SK-N-SH (cell line): Measurements from ENCODE around the gene SLC36A2. TPM values are rescaled to one million over a fixed set of nuclear protein-coding genes. Genes with fewer than 3 reads are reported as not detected.

Experiments
- CTCF ChIA-PET: fragments of 300-600, 350-600 bp; formaldehyde crosslinking; extraction: SDS; loops from one replicate; lab custom pipeline; 2021; lab: Yijun Ruan, JAX
- POLR2A ChIA-PET: fragments of 350-600 bp; sonication (Branson Sonifier 250); formaldehyde crosslinking; extraction: SDS; loops from one replicate; lab custom pipeline; 2020; ENCODE audit warnings: antibody characterized with exemption, inconsistent platforms; lab: Yijun Ruan, JAX
- DNase-seq: peaks from one replicate; pipeline ENCODE4 v3.0.0; 2012
- H2AFZ ChIP-seq: fragments of 200-600 bp; sonication (generic); 2 replicates; pipeline ENCODE4 v1.8.1; 2016; ENCODE audit warnings: antibody characterized with exemption, mild to moderate bottlenecking, low read depth
- H3F3A ChIP-seq: fragments of 200-600 bp; sonication (generic); replicated peaks from 2 replicates; pipeline ENCODE3; 2016; ENCODE audit warnings: antibody characterized with exemption, mild to moderate bottlenecking; ENCODE audit not compliant: insufficient read depth
- H3K27ac ChIP-seq, 2 experiments: fragments of 200-500 bp in 1 of 2; fragments of 200-600 bp in 1 of 2; sonication (Bioruptor generic) in 1 of 2; sonication (generic), shearing (Covaris generic) in 1 of 2; 2 replicates each; pipeline versions ENCODE4 v1.5.1 to v1.6.1; 2014 to 2016; ENCODE audit warnings: low read depth in 2 of 2, inconsistent platforms in 1 of 2, low read length in 1 of 2, mild to moderate bottlenecking in 1 of 2, mixed read lengths in 1 of 2
- H3K27me3 ChIP-seq: fragments of 200-600 bp; sonication (generic), shearing (Covaris generic); 2 replicates; pipeline ENCODE4 v1.6.1; 2016; ENCODE audit warnings: mixed run types; ENCODE audit not compliant: insufficient read depth
- H3K36me3 ChIP-seq, 2 experiments: fragments of 200-500 bp in 1 of 2; fragments of 200-600 bp in 1 of 2; sonication (Bioruptor generic) in 1 of 2; sonication (generic) in 1 of 2; replicated peaks in 1 of 2; 2 replicates each; pipeline versions ENCODE3 to v1.5.1; 2014 to 2016; ENCODE audit warnings: low read length in 1 of 2, mild to moderate bottlenecking in 1 of 2; ENCODE audit not compliant: insufficient read depth in 2 of 2, control insufficient read depth in 1 of 2
- H3K4me1 ChIP-seq, 2 experiments: fragments of 200-500 bp in 1 of 2; fragments of 200-600 bp in 1 of 2; sonication (Bioruptor generic) in 1 of 2; sonication (generic), shearing (Covaris generic) in 1 of 2; 2 replicates each; pipeline versions ENCODE4 v1.5.1 to v1.6.1; 2014 to 2016; ENCODE audit warnings: low read depth in 1 of 2, low read length in 1 of 2, mixed run types in 1 of 2; ENCODE audit not compliant: insufficient read depth in 2 of 2, control insufficient read depth in 1 of 2
- H3K4me2 ChIP-seq: fragments of 200-600 bp; sonication (generic), shearing (Covaris generic); 2 replicates; pipeline ENCODE4 v1.6.1; 2017; ENCODE audit warnings: mixed run types
- H3K4me3 ChIP-seq, 2 experiments: fragments of 200-500 bp in 1 of 2; fragments of 200-600 bp in 1 of 2; sonication (Bioruptor generic) in 1 of 2; sonication (generic), shearing (Covaris generic) in 1 of 2; 2 replicates each; pipeline versions ENCODE4 v1.5.1 to v1.8.1; 2014 to 2016; ENCODE audit warnings: low read depth in 2 of 2, inconsistent platforms in 1 of 2, low read length in 1 of 2, mild to moderate bottlenecking in 1 of 2, mixed read lengths in 1 of 2, moderate library complexity in 1 of 2
- H3K79me2 ChIP-seq: fragments of 200-600 bp; sonication (generic); 2 replicates; pipeline ENCODE4 v1.8.1; 2017; ENCODE audit warnings: mild to moderate bottlenecking; ENCODE audit not compliant: insufficient read depth
- H3K9ac ChIP-seq: fragments of 200-600 bp; sonication (generic); 2 replicates; pipeline ENCODE4 v1.6.1; 2017; ENCODE audit warnings: mixed run types
- H3K9me2 ChIP-seq: fragments of 200-600 bp; sonication (generic); 2 replicates; pipeline ENCODE4 v1.6.1; 2017; ENCODE audit warnings: mixed run types
- H3K9me3 ChIP-seq: fragments of 200-600 bp; sonication (generic); 2 replicates; pipeline ENCODE4 v1.6.1; 2017; ENCODE audit warnings: mixed run types, mild to moderate bottlenecking, moderate library complexity
- H4K20me1 ChIP-seq: fragments of 200-600 bp; sonication (generic); 2 replicates; pipeline ENCODE4 v1.6.1; 2017; ENCODE audit warnings: mild to moderate bottlenecking, mixed run types; ENCODE audit not compliant: insufficient read depth
- ELF1 ChIP-seq: IDR thresholded peaks from 2 replicates; pipeline ENCODE4 v1.4.0; 2012
- EZH2phosphoT487 ChIP-seq: fragments of 200-600 bp; sonication (generic); IDR thresholded peaks from 2 replicates; pipeline ENCODE4 v1.6.1; 2017; ENCODE audit warnings: low read depth, mixed run types, mild to moderate bottlenecking, antibody characterized with exemption, moderate library complexity, borderline replicate concordance
- FOXJ3 ChIP-seq: sonication (generic); formaldehyde crosslinking; IDR thresholded peaks from 2 replicates; pipeline ENCODE4 v1.5.1; 2020; ENCODE audit warnings: mild to moderate bottlenecking, missing genetic modification reagents
- FOXM1 ChIP-seq: IDR thresholded peaks from 2 replicates; pipeline ENCODE4 v1.4.0; 2012; ENCODE audit warnings: low read depth, mild to moderate bottlenecking
- GABPA ChIP-seq: IDR thresholded peaks from 2 replicates; pipeline ENCODE4 v1.4.0; 2012; ENCODE audit warnings: low read depth, mild to moderate bottlenecking
- RAD21 ChIP-seq: IDR thresholded peaks from 2 replicates; pipeline ENCODE4 v1.6.1; 2012; ENCODE audit warnings: mild to moderate bottlenecking, low read length
- RCOR1 ChIP-seq: fragments of 150-350 bp; IDR thresholded peaks from 2 replicates; pipeline ENCODE4 v1.6.1; 2017; ENCODE audit warnings: antibody characterized with exemption, low read length
- RFX5 ChIP-seq: IDR thresholded peaks from 2 replicates; pipeline ENCODE4 v1.6.1; 2012; ENCODE audit warnings: mild to moderate bottlenecking, improper control_type of control experiment, low read length
- RXRA ChIP-seq: IDR thresholded peaks from 2 replicates; pipeline ENCODE4 v1.4.0; 2012; ENCODE audit warnings: low read depth, mild to moderate bottlenecking, borderline replicate concordance
- TAF1 ChIP-seq: IDR thresholded peaks from 2 replicates; pipeline ENCODE4 v1.6.1; 2012; ENCODE audit warnings: low read depth, mild to moderate bottlenecking, low read length, moderate library complexity, borderline replicate concordance
- TCF12 ChIP-seq: IDR thresholded peaks from 2 replicates; pipeline ENCODE4 v1.4.0; 2012
- WGBS: methylation state at CpG from one replicate; pipeline ENCODE4 v1.1.6; 2017; ENCODE audit warnings: low lambda C conversion rate; 5-methylcytosine and 5-hydroxymethylcytosine counted together
- polyA plus RNA-seq, 3 experiments: library from polyadenylated mRNA; depleted of rRNA; stranded (reverse); fragments of >200 nt; gene quantifications; 2 replicates each; pipeline ENCODE4 v1.2.3, GENCODE V29; 2012
- TF ChIP-seq, protein P1 (sequence below): IDR thresholded peaks from 2 replicates; pipeline ENCODE4; 2012
- TF ChIP-seq, protein P2 (sequence below): fragments of 200-600 bp; sonication (generic); IDR thresholded peaks from 2 replicates; pipeline ENCODE4 v1.6.1; 2017; ENCODE audit warnings: antibody characterized with exemption, mild to moderate bottlenecking, moderate library complexity
- TF ChIP-seq, protein P3 (sequence below): IDR thresholded peaks from 2 replicates; pipeline ENCODE4 v1.6.1; 2012; ENCODE audit warnings: mild to moderate bottlenecking, low read depth, low read length, moderate library complexity
- TF ChIP-seq, protein P4 (sequence below): IDR thresholded peaks from 2 replicates; pipeline ENCODE4 v1.4.0; 2012; ENCODE audit warnings: low read depth
- TF ChIP-seq, protein P5 (sequence below): IDR thresholded peaks from 2 replicates; pipeline ENCODE4 v1.4.0; 2012; ENCODE audit warnings: low read depth, borderline replicate concordance

The SLC36A2 gene
- polyA plus RNA-seq, 1 of the 3 experiments (the other 2 are of a cell fraction), result not detected

DNA sequence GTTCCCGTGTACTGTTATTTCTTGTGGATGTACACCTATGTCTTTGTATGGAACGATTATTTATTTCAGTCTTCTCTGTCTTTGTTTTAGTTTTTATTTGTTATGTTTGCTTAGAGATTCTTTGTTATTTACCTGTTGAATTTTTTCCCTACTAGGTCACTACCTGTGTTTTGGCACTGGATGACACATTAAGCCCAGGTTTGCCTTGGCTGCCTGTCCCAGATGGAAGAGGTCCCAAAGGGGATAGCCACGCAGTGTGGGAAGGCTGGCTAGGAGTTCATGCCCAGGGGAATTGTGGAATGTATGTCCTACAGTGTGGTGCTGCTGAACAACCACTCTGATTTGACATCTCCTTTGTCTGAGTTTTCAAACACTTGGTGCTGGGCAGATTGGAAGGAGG, 15.6 kb upstream of the SLC36A2 start:
- no peaks in the 10 kb centered on the region for H3K4me1 ChIP-seq
- H3K27me3 ChIP-seq, result no peaks in the 10 kb centered on the region
- no peak for TF ChIP-seq RFX5
- H2AFZ ChIP-seq, result no peak overlapping the region
- no peaks in the 10 kb centered on the region for H3F3A ChIP-seq
- no peak overlapping the region for H3K9ac ChIP-seq
- DNase-seq, result no peak
- no peaks in the 10 kb centered on the region for H3K36me3 ChIP-seq
- no peaks in the 10 kb centered on the region for H3K9me2 ChIP-seq
- H4K20me1 ChIP-seq, result no peaks in the 10 kb centered on the region
- POLR2A ChIA-PET, result no interaction called here
- H3K27ac ChIP-seq, result no peak overlapping the region
- no peak overlapping the region for H3K4me2 ChIP-seq
- no peak overlapping the region for H3K4me3 ChIP-seq
- 10% methylated on average over 3 of the region's 3 CpGs for WGBS
- no peaks in the 10 kb centered on the region for H3K79me2 ChIP-seq
- no peaks in the 10 kb centered on the region for H3K9me3 ChIP-seq
- CTCF ChIA-PET, result interaction anchor here (1.0 kb wide), 1 partner anchor 47 kb away, joined by 3 read pairs; no protein-coding TSS in a partner anchor

DNA sequence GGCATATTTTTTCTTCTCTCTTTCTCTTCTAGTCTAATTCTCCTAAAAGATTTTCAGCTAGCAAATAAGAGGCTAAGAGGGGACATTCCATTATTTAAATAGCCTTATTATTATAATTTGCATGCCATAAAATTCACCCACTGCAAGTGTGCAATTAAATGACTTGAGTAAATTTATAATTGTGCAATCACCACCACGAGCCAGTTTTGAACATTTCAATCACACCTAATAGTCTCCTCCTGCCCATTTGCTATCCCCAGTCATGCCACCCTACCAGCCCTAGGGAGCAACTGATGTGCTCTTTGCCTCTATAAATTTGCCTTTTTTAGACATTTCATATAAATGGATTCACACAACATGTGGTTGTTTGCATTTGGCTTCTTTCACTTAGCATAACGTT, 12.0 kb upstream of the SLC36A2 start:
- Histone ChIP-seq H2AFZ (no peak overlapping the region), H3K4me3 (no peak overlapping the region), H3F3A (no peaks in the 10 kb centered on the region), H3K36me3 (no peaks in the 10 kb centered on the region), H3K9me3 (no peaks in the 10 kb centered on the region), H3K9ac (no peak overlapping the region), H3K4me2 (no peak overlapping the region), H3K27me3 (no peaks in the 10 kb centered on the region), H3K9me2 (no peaks in the 10 kb centered on the region), H3K79me2 (no peaks in the 10 kb centered on the region), H3K27ac (no peak overlapping the region), H3K4me1 (no peaks in the 10 kb centered on the region), H4K20me1 (no peaks in the 10 kb centered on the region)
- DNase-seq, result no peak
- ChIA-PET POLR2A (no interaction called here), CTCF (interaction anchor here (1.2 to 1.5 kb wide), 2 partner anchors 43 to 164 kb away, joined by 3 to 4 read pairs; no protein-coding TSS in a partner anchor)
- TF ChIP-seq EZH2phosphoT487 (no peak), FOXM1 (no peak), GABPA (no peak), RXRA (no peak), RCOR1 (no peak), RAD21 (no peak), TAF1 (no peak), ELF1 (no peak), TCF12 (no peak), FOXJ3 (CRISPR knock-in tag) (no peak)
- TF ChIP-seq, protein P1, sequence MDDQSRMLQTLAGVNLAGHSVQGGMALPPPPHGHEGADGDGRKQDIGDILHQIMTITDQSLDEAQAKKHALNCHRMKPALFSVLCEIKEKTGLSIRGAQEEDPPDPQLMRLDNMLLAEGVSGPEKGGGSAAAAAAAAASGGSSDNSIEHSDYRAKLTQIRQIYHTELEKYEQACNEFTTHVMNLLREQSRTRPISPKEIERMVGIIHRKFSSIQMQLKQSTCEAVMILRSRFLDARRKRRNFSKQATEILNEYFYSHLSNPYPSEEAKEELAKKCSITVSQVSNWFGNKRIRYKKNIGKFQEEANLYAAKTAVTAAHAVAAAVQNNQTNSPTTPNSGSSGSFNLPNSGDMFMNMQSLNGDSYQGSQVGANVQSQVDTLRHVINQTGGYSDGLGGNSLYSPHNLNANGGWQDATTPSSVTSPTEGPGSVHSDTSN, result no peak
- TF ChIP-seq, protein P2, sequence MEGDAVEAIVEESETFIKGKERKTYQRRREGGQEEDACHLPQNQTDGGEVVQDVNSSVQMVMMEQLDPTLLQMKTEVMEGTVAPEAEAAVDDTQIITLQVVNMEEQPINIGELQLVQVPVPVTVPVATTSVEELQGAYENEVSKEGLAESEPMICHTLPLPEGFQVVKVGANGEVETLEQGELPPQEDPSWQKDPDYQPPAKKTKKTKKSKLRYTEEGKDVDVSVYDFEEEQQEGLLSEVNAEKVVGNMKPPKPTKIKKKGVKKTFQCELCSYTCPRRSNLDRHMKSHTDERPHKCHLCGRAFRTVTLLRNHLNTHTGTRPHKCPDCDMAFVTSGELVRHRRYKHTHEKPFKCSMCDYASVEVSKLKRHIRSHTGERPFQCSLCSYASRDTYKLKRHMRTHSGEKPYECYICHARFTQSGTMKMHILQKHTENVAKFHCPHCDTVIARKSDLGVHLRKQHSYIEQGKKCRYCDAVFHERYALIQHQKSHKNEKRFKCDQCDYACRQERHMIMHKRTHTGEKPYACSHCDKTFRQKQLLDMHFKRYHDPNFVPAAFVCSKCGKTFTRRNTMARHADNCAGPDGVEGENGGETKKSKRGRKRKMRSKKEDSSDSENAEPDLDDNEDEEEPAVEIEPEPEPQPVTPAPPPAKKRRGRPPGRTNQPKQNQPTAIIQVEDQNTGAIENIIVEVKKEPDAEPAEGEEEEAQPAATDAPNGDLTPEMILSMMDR, result no peak
- TF ChIP-seq, protein P3, sequence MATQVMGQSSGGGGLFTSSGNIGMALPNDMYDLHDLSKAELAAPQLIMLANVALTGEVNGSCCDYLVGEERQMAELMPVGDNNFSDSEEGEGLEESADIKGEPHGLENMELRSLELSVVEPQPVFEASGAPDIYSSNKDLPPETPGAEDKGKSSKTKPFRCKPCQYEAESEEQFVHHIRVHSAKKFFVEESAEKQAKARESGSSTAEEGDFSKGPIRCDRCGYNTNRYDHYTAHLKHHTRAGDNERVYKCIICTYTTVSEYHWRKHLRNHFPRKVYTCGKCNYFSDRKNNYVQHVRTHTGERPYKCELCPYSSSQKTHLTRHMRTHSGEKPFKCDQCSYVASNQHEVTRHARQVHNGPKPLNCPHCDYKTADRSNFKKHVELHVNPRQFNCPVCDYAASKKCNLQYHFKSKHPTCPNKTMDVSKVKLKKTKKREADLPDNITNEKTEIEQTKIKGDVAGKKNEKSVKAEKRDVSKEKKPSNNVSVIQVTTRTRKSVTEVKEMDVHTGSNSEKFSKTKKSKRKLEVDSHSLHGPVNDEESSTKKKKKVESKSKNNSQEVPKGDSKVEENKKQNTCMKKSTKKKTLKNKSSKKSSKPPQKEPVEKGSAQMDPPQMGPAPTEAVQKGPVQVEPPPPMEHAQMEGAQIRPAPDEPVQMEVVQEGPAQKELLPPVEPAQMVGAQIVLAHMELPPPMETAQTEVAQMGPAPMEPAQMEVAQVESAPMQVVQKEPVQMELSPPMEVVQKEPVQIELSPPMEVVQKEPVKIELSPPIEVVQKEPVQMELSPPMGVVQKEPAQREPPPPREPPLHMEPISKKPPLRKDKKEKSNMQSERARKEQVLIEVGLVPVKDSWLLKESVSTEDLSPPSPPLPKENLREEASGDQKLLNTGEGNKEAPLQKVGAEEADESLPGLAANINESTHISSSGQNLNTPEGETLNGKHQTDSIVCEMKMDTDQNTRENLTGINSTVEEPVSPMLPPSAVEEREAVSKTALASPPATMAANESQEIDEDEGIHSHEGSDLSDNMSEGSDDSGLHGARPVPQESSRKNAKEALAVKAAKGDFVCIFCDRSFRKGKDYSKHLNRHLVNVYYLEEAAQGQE, result no peak
- TF ChIP-seq, protein P4, sequence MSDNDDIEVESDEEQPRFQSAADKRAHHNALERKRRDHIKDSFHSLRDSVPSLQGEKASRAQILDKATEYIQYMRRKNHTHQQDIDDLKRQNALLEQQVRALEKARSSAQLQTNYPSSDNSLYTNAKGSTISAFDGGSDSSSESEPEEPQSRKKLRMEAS, result no peak
- TF ChIP-seq, protein P5, sequence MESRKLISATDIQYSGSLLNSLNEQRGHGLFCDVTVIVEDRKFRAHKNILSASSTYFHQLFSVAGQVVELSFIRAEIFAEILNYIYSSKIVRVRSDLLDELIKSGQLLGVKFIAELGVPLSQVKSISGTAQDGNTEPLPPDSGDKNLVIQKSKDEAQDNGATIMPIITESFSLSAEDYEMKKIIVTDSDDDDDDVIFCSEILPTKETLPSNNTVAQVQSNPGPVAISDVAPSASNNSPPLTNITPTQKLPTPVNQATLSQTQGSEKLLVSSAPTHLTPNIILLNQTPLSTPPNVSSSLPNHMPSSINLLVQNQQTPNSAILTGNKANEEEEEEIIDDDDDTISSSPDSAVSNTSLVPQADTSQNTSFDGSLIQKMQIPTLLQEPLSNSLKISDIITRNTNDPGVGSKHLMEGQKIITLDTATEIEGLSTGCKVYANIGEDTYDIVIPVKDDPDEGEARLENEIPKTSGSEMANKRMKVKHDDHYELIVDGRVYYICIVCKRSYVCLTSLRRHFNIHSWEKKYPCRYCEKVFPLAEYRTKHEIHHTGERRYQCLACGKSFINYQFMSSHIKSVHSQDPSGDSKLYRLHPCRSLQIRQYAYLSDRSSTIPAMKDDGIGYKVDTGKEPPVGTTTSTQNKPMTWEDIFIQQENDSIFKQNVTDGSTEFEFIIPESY, result no peak
- 4% methylated on average over 2 of the region's 2 CpGs for WGBS
